CD4-positive, alpha-beta T cell (primary cell): ENCODE measurements around the gene VSNL1. TPM values are rescaled to one million over a fixed set of nuclear protein-coding genes. Genes with fewer than 3 reads are reported as not detected.

Source experiments
- ATAC-seq: fragments of 200-7000 bp; cut with Tn5 transposase; one replicate; pipeline ENCODE4 v1.10.0; 2022; ENCODE audit warnings: mild to moderate bottlenecking; ENCODE audit not compliant: poor library complexity
- CTCF ChIA-PET: fragments of 350-600 bp; sonication (Branson Sonifier 250); formaldehyde crosslinking; loops from one replicate; lab custom pipeline; 2021; ENCODE audit warnings: antibody characterized with exemption, inconsistent platforms; lab: Charles Lee
- POLR2A ChIA-PET: fragments of 350-600 bp; sonication (Branson Sonifier 250); formaldehyde crosslinking; loops from one replicate; lab custom pipeline; 2021; ENCODE audit warnings: antibody characterized with exemption, inconsistent platforms; lab: Charles Lee
- DNase-seq, 14 experiments: peaks; one replicate each; pipeline ENCODE4 v3.0.0-alpha.2; 2013 to 2020; ENCODE audit warnings: mixed read lengths in 2 of 14
- H3K27ac ChIP-seq, 2 donors: one replicate each; pipeline versions ENCODE4 v1.5.1 to v1.7.0; 2013; ENCODE audit warnings: low read length in 2 of 2, low read depth in 1 of 2, mild to moderate bottlenecking in 1 of 2
- H3K27me3 ChIP-seq, 2 experiments: 1 replicate in 1 of 2; 2 replicates in 1 of 2; pipeline versions ENCODE4 v1.6.1 to v1.7.0; 2013; ENCODE audit warnings: low read length in 2 of 2, control low read depth in 1 of 2, mild to moderate bottlenecking in 1 of 2, moderate library complexity in 1 of 2; ENCODE audit not compliant: insufficient read depth in 2 of 2, control insufficient read depth in 1 of 2
- H3K36me3 ChIP-seq: one replicate; pipeline ENCODE4 v1.6.1; 2013; ENCODE audit warnings: low read length, control low read depth; ENCODE audit not compliant: insufficient read depth
- H3K4me1 ChIP-seq: one replicate; pipeline ENCODE4 v1.6.1; 2013; ENCODE audit warnings: low read length, control low read depth; ENCODE audit not compliant: insufficient read depth
- H3K4me3 ChIP-seq: one replicate; pipeline ENCODE4 v1.5.1; 2013; ENCODE audit warnings: mild to moderate bottlenecking, low read length, moderate library complexity
- H3K9me3 ChIP-seq, 2 experiments: 1 replicate in 1 of 2; 2 replicates in 1 of 2; pipeline versions ENCODE4 v1.6.1 to v1.7.0; 2013; ENCODE audit warnings: low read length in 2 of 2, mild to moderate bottlenecking in 2 of 2, control low read depth in 1 of 2, moderate library complexity in 1 of 2; ENCODE audit not compliant: control insufficient read depth in 1 of 2, insufficient read depth in 1 of 2
- H3K27ac Mint-ChIP-seq: one replicate; pipeline ENCODE4 v1.8.0; 2020; ENCODE audit warnings: mixed read lengths
- H3K27me3 Mint-ChIP-seq: one replicate; pipeline ENCODE4 v1.8.0; 2021; ENCODE audit warnings: mixed read lengths
- H3K36me3 Mint-ChIP-seq: one replicate; pipeline ENCODE4 v1.8.0; 2021; ENCODE audit warnings: low read depth, mixed read lengths
- H3K4me1 Mint-ChIP-seq: one replicate; pipeline ENCODE4 v1.8.0; 2021; ENCODE audit warnings: low read depth, mixed read lengths
- H3K4me3 Mint-ChIP-seq: one replicate; pipeline ENCODE4 v1.8.0; 2020; ENCODE audit warnings: mild to moderate bottlenecking, mixed read lengths
- H3K9me3 Mint-ChIP-seq: one replicate; pipeline ENCODE4 v1.8.0; 2020; ENCODE audit warnings: mixed read lengths
- CTCF ChIP-seq: fragments of 200-600 bp; IDR thresholded peaks from one replicate; pipeline ENCODE4 v1.8.0; 2022; ENCODE audit warnings: antibody characterized with exemption, mild to moderate bottlenecking
- intact Hi-C, 2 experiments: fragments of 100-400 bp; cut with DNase I in 1 of 2; cut with micrococcal nuclease in 1 of 2; formaldehyde crosslinking; loops; one replicate each; pipeline versions ENCODE4 v1.15.1 to v1.9.0; 2023 to 2025; cut with DNase I, micrococcal nuclease
- total RNA-seq, 174 experiments: library from RNA in 2 of 174; stranded (reverse) in 2 of 174; gene quantifications; one replicate each; pipeline ENCODE4 v1.2.3 and lab custom pipeline; 2021 to 2026

Gene VSNL1
- total RNA-seq, 2 experiments from 2014 or later, result not detected

DNA sequence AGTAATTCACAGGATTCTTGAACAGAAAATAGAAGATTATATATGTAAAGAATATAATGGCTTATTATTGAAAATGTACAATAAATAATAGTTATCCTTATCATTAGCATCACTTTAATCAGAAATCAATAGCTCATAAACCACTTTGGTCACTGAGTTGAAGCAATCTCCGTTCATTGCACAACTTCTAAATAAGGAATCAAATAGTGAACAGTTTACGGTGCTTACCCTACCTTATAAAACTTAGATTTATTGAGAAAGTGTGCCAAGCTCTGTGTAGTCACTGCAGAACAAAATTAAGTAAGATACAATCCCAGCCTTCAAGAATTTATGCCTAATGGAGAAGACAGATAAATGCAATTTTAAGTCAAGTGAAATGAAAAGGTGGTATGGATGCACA is 6.7 kb downstream of the VSNL1 start:
- no peak overlapping the region for H3K4me3 Mint-ChIP-seq
- Histone ChIP-seq H3K36me3 (no peaks in the 10 kb centered on the region), H3K9me3 (no peaks in the 10 kb centered on the region), H3K27me3 (peaks cover 4 to 13% of the 10 kb centered on the region in 2 experiments), H3K4me3 (no peak overlapping the region), H3K27ac (no peak overlapping the region), H3K4me1 (no peaks in the 10 kb centered on the region)
- no peak overlapping the region for H3K27ac Mint-ChIP-seq
- intact Hi-C loops, result no loop called here
- CTCF ChIA-PET, result no interaction called here
- H3K4me1 Mint-ChIP-seq, result no peaks in the 10 kb centered on the region
- no peak for TF ChIP-seq CTCF
- H3K9me3 Mint-ChIP-seq, result no peaks in the 10 kb centered on the region
- no peaks in the 10 kb centered on the region for H3K36me3 Mint-ChIP-seq
- ATAC-seq (no peak), DNase-seq (no peak)
- H3K27me3 Mint-ChIP-seq, result peaks cover 53% of the 10 kb centered on the region
- POLR2A ChIA-PET, result no interaction called here

DNA sequence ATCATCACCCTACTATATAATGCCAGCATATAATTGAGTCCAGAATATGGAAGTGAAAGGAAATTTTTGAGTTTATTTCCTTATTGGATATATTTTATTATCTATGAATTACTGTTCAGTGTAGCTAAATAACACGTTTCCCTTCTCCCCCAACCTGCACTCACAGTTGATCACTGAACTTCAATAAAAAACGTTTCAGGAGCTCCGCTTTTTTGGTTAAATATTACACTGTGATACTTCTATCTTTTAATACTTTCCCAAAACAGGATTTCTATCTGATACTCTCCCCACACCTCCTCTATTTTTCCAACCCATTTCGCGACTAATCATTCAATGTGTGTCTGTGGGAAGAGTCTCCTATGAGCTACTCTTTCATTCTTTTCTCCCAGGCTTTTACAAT is 7.2 kb downstream of the VSNL1 start:
- Mint-ChIP-seq H3K9me3 (no peaks in the 10 kb centered on the region), H3K27ac (no peak overlapping the region), H3K4me3 (no peak overlapping the region), H3K27me3 (peaks cover 54% of the 10 kb centered on the region), H3K36me3 (no peaks in the 10 kb centered on the region), H3K4me1 (no peaks in the 10 kb centered on the region)
- Histone ChIP-seq H3K27me3 (peaks cover 4 to 8% of the 10 kb centered on the region in 2 experiments), H3K4me3 (no peak overlapping the region), H3K36me3 (no peaks in the 10 kb centered on the region), H3K27ac (no peak overlapping the region), H3K9me3 (no peaks in the 10 kb centered on the region), H3K4me1 (no peaks in the 10 kb centered on the region)
- ChIA-PET POLR2A (no interaction called here), CTCF (no interaction called here)
- ATAC-seq (no peak), DNase-seq (no peak)
- no peak for TF ChIP-seq CTCF
- intact Hi-C loops, result no loop called here

DNA sequence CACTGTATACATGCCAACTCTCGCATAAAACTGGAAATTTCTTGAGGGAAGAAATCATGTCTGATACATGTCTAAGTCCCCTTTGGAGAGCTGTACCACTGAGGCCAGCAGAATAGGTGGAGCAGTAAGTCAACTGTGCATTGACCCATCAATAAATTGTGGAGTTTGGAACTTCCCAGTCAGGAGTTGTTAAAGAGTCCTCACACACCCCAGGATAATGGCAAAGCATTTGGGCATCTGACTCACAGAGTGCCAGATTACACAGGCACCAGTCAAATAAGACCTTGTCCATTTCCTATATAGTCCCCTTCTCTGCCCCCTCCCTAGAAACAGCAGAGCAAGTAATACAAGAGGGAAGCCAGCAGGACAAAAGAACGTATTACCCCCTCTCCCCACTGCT is 10.4 kb downstream of the VSNL1 start:
- ChIA-PET POLR2A (no interaction called here), CTCF (no interaction called here)
- intact Hi-C loops, result no loop called here
- Histone ChIP-seq H3K27me3 (peaks cover 0 to under 1% of the 10 kb centered on the region in 2 experiments), H3K9me3 (no peaks in the 10 kb centered on the region), H3K36me3 (no peaks in the 10 kb centered on the region), H3K27ac (no peak overlapping the region), H3K4me1 (no peaks in the 10 kb centered on the region), H3K4me3 (no peak overlapping the region)
- no peaks in the 10 kb centered on the region for H3K9me3 Mint-ChIP-seq
- peaks cover 39% of the 10 kb centered on the region for H3K27me3 Mint-ChIP-seq
- TF ChIP-seq CTCF, result no peak
- no peaks in the 10 kb centered on the region for H3K4me1 Mint-ChIP-seq
- H3K27ac Mint-ChIP-seq, result no peak overlapping the region
- no peaks in the 10 kb centered on the region for H3K36me3 Mint-ChIP-seq
- no peak overlapping the region for H3K4me3 Mint-ChIP-seq
- ATAC-seq (no peak), DNase-seq (no peak)
